ENCODE measurements around the gene EZR. TPM values are rescaled to one million over a fixed set of nuclear protein-coding genes. Genes with fewer than 3 reads are reported as not detected.

The EZR gene
- polyA plus RNA-seq, 1 donor = 270 TPM

GRCh38 chr6:158808941-158809678 is 10.1 kb downstream of the EZR start:
- Histone ChIP-seq H3K27ac (ENCODE audit: low read length) (peak overlapping the region; percentile 67), H3K27me3 (ENCODE audit: control insufficient read depth, insufficient read depth, low read length) (no peaks in the 10 kb centered on the region), H3K9me3 (ENCODE audit: control insufficient read depth, low read depth, low read length) (no peaks in the 10 kb centered on the region), H3K4me1 (ENCODE audit: control insufficient read depth, insufficient read depth, low read length) (peaks cover 59% of the 10 kb centered on the region), H3K36me3 (ENCODE audit: control insufficient read depth, insufficient read depth, low read length) (peaks cover 45% of the 10 kb centered on the region), H3K4me3 (ENCODE audit: low read length) (no peak overlapping the region)
- 66% methylated on average over 4 of the region's 8 CpGs for WGBS (ENCODE audit: insufficient coverage, low lambda C conversion rate)
- peak; percentile 36 to 69 for DNase-seq

- peak overlapping the region; percentile 67 for H3K27ac ChIP-seq (ENCODE audit: low read length)
- peaks cover 39% of the 10 kb centered on the region for H3K36me3 ChIP-seq (ENCODE audit: control insufficient read depth, insufficient read depth, low read length)
- DNase-seq = peak in 1 of 2 donors; percentile 5
- H3K4me3 ChIP-seq (ENCODE audit: low read length) = no peak overlapping the region
- H3K9me3 ChIP-seq (ENCODE audit: control insufficient read depth, low read depth, low read length) = no peaks in the 10 kb centered on the region
- no peaks in the 10 kb centered on the region for H3K27me3 ChIP-seq (ENCODE audit: control insufficient read depth, insufficient read depth, low read length)
- no CpG with 5 or more reads among the region's 6 CpGs for WGBS (ENCODE audit: insufficient coverage, low lambda C conversion rate)
- peaks cover 60% of the 10 kb centered on the region for H3K4me1 ChIP-seq (ENCODE audit: control insufficient read depth, insufficient read depth, low read length)
Measured at GRCh38 chr6:158808442-158808833, 10.7 kb downstream of the EZR start.

DNA sequence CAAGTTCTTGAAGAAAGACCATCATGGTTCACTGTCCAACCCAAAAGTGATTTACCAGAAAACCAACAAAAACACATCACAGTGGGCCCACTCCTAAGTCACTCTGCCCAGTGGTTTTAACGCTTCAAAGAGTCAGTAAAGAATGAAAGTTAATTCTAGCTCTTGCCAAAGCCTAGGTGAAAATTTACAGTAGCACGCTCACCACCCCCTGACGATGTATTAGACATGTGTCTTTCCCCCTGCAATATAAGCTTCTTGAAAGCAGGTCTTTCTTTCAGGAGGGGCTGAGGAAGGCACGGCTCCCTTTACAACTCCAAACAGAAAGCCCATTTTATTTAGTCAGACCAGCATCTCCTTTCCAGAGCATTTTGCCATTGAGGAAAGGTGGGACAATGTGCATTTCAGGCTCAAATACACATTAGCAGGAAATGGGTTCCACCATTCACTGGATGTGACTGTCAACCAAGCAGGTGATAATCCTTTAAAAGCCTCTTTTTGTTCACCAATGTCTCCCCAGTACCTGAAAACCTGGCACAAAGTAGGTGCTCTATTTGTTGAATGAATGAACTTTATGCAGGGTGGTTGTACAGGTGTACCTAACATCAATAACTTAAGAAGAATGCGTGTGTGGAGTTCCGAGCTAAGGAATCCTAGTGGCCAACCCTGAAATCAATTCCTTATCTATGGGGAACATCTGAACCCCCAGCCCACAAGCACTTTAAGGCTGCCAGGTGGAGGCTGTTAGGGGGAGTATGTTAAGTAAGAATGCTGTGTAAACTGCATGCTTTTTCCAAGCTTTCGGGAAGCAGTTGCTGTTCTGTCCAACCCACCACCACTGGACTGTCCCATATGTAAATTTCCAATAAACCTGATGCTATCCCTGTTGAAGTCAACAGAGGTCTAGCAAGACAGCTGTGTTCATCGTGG is 11.4 kb downstream of the EZR start:
- Histone ChIP-seq H3K36me3 (ENCODE audit: control insufficient read depth, insufficient read depth, low read length) (peaks cover 32% of the 10 kb centered on the region), H3K4me3 (ENCODE audit: low read length) (no peak overlapping the region), H3K9me3 (ENCODE audit: control insufficient read depth, low read depth, low read length) (no peaks in the 10 kb centered on the region), H3K27me3 (ENCODE audit: control insufficient read depth, insufficient read depth, low read length) (no peaks in the 10 kb centered on the region), H3K27ac (ENCODE audit: low read length) (peak overlapping the region; percentile 67), H3K4me1 (ENCODE audit: control insufficient read depth, insufficient read depth, low read length) (peaks cover 58% of the 10 kb centered on the region)
- no CpG with 5 or more reads among the region's 8 CpGs for WGBS (ENCODE audit: insufficient coverage, low lambda C conversion rate)
- DNase-seq = no peak

DNA sequence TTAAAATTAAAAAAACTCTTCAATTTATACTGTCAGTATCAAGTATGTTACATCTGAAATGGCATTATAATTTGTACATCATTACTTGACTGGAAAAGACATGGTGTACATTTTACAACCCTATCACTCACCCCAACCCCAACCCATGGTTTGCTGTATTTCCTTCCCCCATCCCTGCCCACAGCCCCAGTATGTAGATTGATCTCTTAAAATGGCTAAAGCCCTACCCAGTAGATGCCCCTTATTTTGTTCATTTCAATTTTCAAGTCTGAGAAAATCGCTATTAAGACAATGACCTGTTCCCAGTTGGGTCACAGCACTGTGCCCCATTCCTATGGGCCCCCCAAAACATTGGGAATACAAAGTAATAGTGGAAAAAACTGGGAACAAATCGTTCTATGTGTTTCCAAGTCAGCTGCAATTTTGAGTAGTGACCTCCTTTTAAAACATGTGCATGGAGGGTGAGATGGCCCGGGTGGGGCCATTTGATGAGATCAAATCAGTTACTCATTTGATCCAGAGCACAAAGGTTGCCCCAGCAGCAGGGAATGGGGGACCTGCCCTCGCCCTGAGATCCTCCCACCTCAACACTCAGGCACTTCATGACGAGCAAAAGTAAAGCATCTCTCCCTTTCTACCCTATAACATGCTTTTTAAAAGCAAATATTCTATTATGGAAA is 13.3 kb downstream of the EZR start:
- DNase-seq = peak in 1 of 2 donors; percentile 69
- peak overlapping the region; percentile 28 for H3K27ac ChIP-seq (ENCODE audit: low read length)
- peaks cover 73% of the 10 kb centered on the region for H3K4me1 ChIP-seq (ENCODE audit: control insufficient read depth, insufficient read depth, low read length)
- H3K4me3 ChIP-seq (ENCODE audit: low read length) = no peak overlapping the region
- WGBS (ENCODE audit: insufficient coverage, low lambda C conversion rate) = 60% methylated on average over 1 of the region's 5 CpGs
- no peaks in the 10 kb centered on the region for H3K27me3 ChIP-seq (ENCODE audit: control insufficient read depth, insufficient read depth, low read length)
- peaks cover 22% of the 10 kb centered on the region for H3K36me3 ChIP-seq (ENCODE audit: control insufficient read depth, insufficient read depth, low read length)
- H3K9me3 ChIP-seq (ENCODE audit: control insufficient read depth, low read depth, low read length) = no peaks in the 10 kb centered on the region

DNA sequence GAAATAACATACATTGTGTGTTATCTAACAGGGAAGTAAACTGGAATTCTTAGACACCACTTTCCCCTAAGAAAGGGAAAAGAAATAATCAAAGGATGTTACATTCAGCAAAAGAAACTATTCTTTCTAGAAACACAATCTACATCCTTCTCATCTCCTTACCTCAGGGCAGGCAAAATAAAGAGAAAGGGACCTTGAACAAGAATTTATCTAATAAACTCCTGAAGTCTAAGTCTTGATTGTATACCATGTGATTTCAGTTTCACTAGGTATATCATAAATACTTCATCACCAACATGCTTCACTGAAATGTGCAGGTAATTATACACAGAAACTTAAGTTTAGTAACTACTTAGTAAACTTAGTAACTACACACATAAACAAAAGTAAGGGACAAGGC is 15.0 kb downstream of the EZR start:
- Histone ChIP-seq H3K27me3 (ENCODE audit: control insufficient read depth, insufficient read depth, low read length) (no peaks in the 10 kb centered on the region), H3K4me3 (ENCODE audit: low read length) (no peak overlapping the region), H3K4me1 (ENCODE audit: control insufficient read depth, insufficient read depth, low read length) (peaks cover 74% of the 10 kb centered on the region), H3K36me3 (ENCODE audit: control insufficient read depth, insufficient read depth, low read length) (peaks cover 19% of the 10 kb centered on the region), H3K27ac (ENCODE audit: low read length) (peak overlapping the region; percentile 85), H3K9me3 (ENCODE audit: control insufficient read depth, low read depth, low read length) (no peaks in the 10 kb centered on the region)
- peak in 1 of 2 donors; percentile 69 for DNase-seq

DNA sequence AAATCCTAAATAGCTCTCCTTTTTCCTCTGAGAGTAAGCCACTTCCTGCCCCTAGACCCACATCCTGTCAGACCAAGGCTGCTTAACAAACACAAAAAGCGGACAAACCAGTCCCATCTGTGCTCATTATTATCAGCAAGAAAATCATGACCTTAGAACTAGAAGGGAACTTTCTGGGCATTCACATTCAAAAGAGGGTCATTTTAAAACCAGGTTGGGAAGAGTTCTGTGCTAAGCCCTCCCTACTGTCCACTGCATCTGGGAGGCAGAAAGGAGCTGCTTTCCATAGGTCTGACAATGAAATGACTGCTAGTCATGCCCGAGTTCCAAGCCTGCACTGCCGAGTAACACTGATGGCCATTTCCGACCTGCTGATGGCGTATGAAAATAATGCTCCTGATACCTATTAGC is 15.4 kb downstream of the EZR start:
- WGBS (ENCODE audit: insufficient coverage, low lambda C conversion rate) = 20% methylated on average over 1 of the region's 5 CpGs
- Histone ChIP-seq H3K4me3 (ENCODE audit: low read length) (no peak overlapping the region), H3K27ac (ENCODE audit: low read length) (peak overlapping the region; percentile 85), H3K27me3 (ENCODE audit: control insufficient read depth, insufficient read depth, low read length) (no peaks in the 10 kb centered on the region), H3K36me3 (ENCODE audit: control insufficient read depth, insufficient read depth, low read length) (peaks cover 15% of the 10 kb centered on the region), H3K4me1 (ENCODE audit: control insufficient read depth, insufficient read depth, low read length) (peaks cover 74% of the 10 kb centered on the region), H3K9me3 (ENCODE audit: control insufficient read depth, low read depth, low read length) (no peaks in the 10 kb centered on the region)
- DNase-seq = peak; percentile 41 to 73

- peaks cover 2% of the 10 kb centered on the region for H3K36me3 ChIP-seq (ENCODE audit: control insufficient read depth, insufficient read depth, low read length)
- peak overlapping the region; percentile 91 for H3K27ac ChIP-seq (ENCODE audit: low read length)
- DNase-seq = peak; percentile 91 to 97
- no CpG with 5 or more reads among the region's 7 CpGs for WGBS (ENCODE audit: insufficient coverage, low lambda C conversion rate)
- H3K9me3 ChIP-seq (ENCODE audit: control insufficient read depth, low read depth, low read length) = no peaks in the 10 kb centered on the region
- peaks cover 75% of the 10 kb centered on the region for H3K4me1 ChIP-seq (ENCODE audit: control insufficient read depth, insufficient read depth, low read length)
- H3K4me3 ChIP-seq (ENCODE audit: low read length) = no peak overlapping the region
- H3K27me3 ChIP-seq (ENCODE audit: control insufficient read depth, insufficient read depth, low read length) = no peaks in the 10 kb centered on the region
Measured at GRCh38 chr6:158801655-158802294, 17.4 kb downstream of the EZR start.

- H3K27ac ChIP-seq (ENCODE audit: low read length) = peak overlapping the region; percentile 91
- WGBS (ENCODE audit: insufficient coverage, low lambda C conversion rate) = 40% methylated on average over 1 of the region's 11 CpGs
- H3K36me3 ChIP-seq (ENCODE audit: control insufficient read depth, insufficient read depth, low read length) = peaks cover 11% of the 10 kb centered on the region
- H3K9me3 ChIP-seq (ENCODE audit: control insufficient read depth, low read depth, low read length) = no peaks in the 10 kb centered on the region
- H3K4me3 ChIP-seq (ENCODE audit: low read length) = no peak overlapping the region
- DNase-seq = peak; percentile 76 to 87
- H3K27me3 ChIP-seq (ENCODE audit: control insufficient read depth, insufficient read depth, low read length) = no peaks in the 10 kb centered on the region
- peaks cover 85% of the 10 kb centered on the region for H3K4me1 ChIP-seq (ENCODE audit: control insufficient read depth, insufficient read depth, low read length)
Measured at GRCh38 chr6:158799051-158799792, 19.9 kb downstream of the EZR start.

DNA sequence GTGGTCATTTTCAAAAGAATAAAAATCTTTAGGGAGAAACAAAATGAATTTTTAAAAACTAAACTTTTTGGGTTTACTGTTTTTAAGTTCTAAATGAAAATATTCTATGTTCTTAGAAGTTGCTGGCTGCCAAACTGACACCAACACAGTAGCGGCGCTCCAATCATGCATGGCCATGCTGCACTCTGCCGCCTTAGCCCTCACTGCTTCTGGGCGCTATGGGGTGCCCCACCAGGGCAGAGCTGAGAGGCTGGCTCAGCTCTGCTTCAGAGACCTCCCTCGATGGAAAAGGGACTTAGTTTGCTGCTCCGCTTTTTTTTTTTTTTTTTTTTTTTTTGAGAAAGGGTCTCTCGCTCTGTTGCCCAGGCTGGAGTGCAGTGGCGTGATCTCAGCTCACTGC is 20.9 kb downstream of the EZR start:
- Histone ChIP-seq H3K4me3 (ENCODE audit: low read length) (no peak overlapping the region), H3K27me3 (ENCODE audit: control insufficient read depth, insufficient read depth, low read length) (no peaks in the 10 kb centered on the region), H3K9me3 (ENCODE audit: control insufficient read depth, low read depth, low read length) (no peaks in the 10 kb centered on the region), H3K4me1 (ENCODE audit: control insufficient read depth, insufficient read depth, low read length) (peaks cover 82% of the 10 kb centered on the region), H3K27ac (ENCODE audit: low read length) (peak overlapping the region; percentile 91), H3K36me3 (ENCODE audit: control insufficient read depth, insufficient read depth, low read length) (peaks cover 11% of the 10 kb centered on the region)
- no CpG with 5 or more reads among the region's 8 CpGs for WGBS (ENCODE audit: insufficient coverage, low lambda C conversion rate)
- no peak for DNase-seq

Measured in large intestine (tissue), 3 donors.